HEK293 (cell line): ENCODE measurements around the gene AASDH.

Source experiments
- CTCF ChIA-PET: fragments of 350-600 bp; formaldehyde crosslinking; extraction: SDS; loops from one replicate; lab custom pipeline; 2021; ENCODE audit warnings: antibody characterized with exemption; lab: Yijun Ruan, JAX
- POLR2A ChIA-PET: fragments of 300-600 bp; formaldehyde crosslinking; extraction: SDS; loops from one replicate; lab custom pipeline; 2020; ENCODE audit warnings: antibody characterized with exemption, inconsistent platforms; lab: Yijun Ruan, JAX
- H3K27ac ChIP-seq: fragments of 200-500 bp; sonication (Bioruptor generic); 2 replicates; pipeline ENCODE4 v1.5.1; 2014; ENCODE audit warnings: low read depth, low read length, control low read depth, inconsistent platforms; ENCODE audit errors: extremely low read depth
- H3K36me3 ChIP-seq, 2 experiments: fragments of 200-500 bp in 1 of 2; sonication (Bioruptor generic) in 1 of 2; 1 replicate in 1 of 2; 2 replicates in 1 of 2; pipeline ENCODE4 v1.5.1; 2014 to 2017; ENCODE audit warnings: inconsistent platforms in 2 of 2, low read length in 2 of 2; ENCODE audit not compliant: control insufficient read depth in 2 of 2, insufficient read depth in 1 of 2
- H3K4me1 ChIP-seq: fragments of 200-500 bp; sonication (Bioruptor generic); 2 replicates; pipeline ENCODE4 v1.5.1; 2014; ENCODE audit warnings: mild to moderate bottlenecking, low read length, inconsistent platforms; ENCODE audit not compliant: control insufficient read depth, insufficient read depth
- H3K4me3 ChIP-seq: 2 replicates; pipeline ENCODE4 v1.5.1; 2011; ENCODE audit warnings: low read depth, mild to moderate bottlenecking, control low read depth, low read length, moderate library complexity
- H3K9me3 ChIP-seq: fragments of 200-500 bp; sonication (Bioruptor generic); 2 replicates; pipeline ENCODE4 v1.5.1; 2014; ENCODE audit warnings: low read depth, low read length, inconsistent platforms; ENCODE audit not compliant: control insufficient read depth, insufficient read depth
- BCL6B ChIP-seq: fragments of 450-650 bp; formaldehyde crosslinking; IDR thresholded peaks from 2 replicates; pipeline ENCODE4 v1.5.1; 2017; ENCODE audit warnings: missing biosample characterization, missing genetic modification characterization
- KLF8 ChIP-seq: fragments of 450-650 bp; formaldehyde crosslinking; IDR thresholded peaks from 2 replicates; pipeline ENCODE4 v1.5.1; 2016; ENCODE audit warnings: missing biosample characterization, missing genetic modification characterization
- PRDM1 ChIP-seq: fragments of 450-650 bp; formaldehyde crosslinking; IDR thresholded peaks from 2 replicates; pipeline ENCODE4; 2016; ENCODE audit warnings: missing biosample characterization, missing genetic modification characterization
- SCRT2 ChIP-seq: fragments of 450-650 bp; formaldehyde crosslinking; IDR thresholded peaks from 2 replicates; pipeline ENCODE4 v1.5.1; 2016; ENCODE audit warnings: missing biosample characterization, missing genetic modification characterization
- ZBTB11 ChIP-seq: fragments of 450-650 bp; formaldehyde crosslinking; conservative IDR thresholded peaks from 2 replicates; pipeline ENCODE4 v1.5.1; 2016; ENCODE audit warnings: low read depth, missing biosample characterization, missing genetic modification characterization
- ZBTB6 ChIP-seq: fragments of 450-650 bp; formaldehyde crosslinking; IDR thresholded peaks from 2 replicates; pipeline ENCODE4 v1.5.1; 2017; ENCODE audit warnings: missing biosample characterization, missing genetic modification characterization
- ZNF112 ChIP-seq: fragments of 450-650 bp; formaldehyde crosslinking; IDR thresholded peaks from 2 replicates; pipeline ENCODE4 v1.5.0; 2017; ENCODE audit warnings: missing biosample characterization, missing genetic modification characterization
- ZNF266 ChIP-seq: fragments of 450-650 bp; formaldehyde crosslinking; IDR thresholded peaks from 2 replicates; pipeline ENCODE4 v1.5.1; 2016; ENCODE audit warnings: missing biosample characterization, missing genetic modification characterization, low read depth
- ZNF324 ChIP-seq: fragments of 450-650 bp; formaldehyde crosslinking; IDR thresholded peaks from 2 replicates; pipeline ENCODE4 v1.5.1; 2016; ENCODE audit warnings: missing biosample characterization, missing genetic modification characterization
- ZNF362 ChIP-seq: fragments of 450-650 bp; formaldehyde crosslinking; IDR thresholded peaks from 2 replicates; pipeline ENCODE4 v1.5.1; 2016; ENCODE audit warnings: missing biosample characterization, missing genetic modification characterization
- ZNF394 ChIP-seq: fragments of 450-650 bp; formaldehyde crosslinking; IDR thresholded peaks from 2 replicates; pipeline ENCODE4 v1.5.1; 2016; ENCODE audit warnings: missing biosample characterization, missing genetic modification characterization, mild to moderate bottlenecking, moderate library complexity, borderline replicate concordance
- ZNF449 ChIP-seq: fragments of 450-650 bp; formaldehyde crosslinking; IDR thresholded peaks from 2 replicates; pipeline ENCODE4 v1.5.1; 2017; ENCODE audit warnings: missing biosample characterization, mild to moderate bottlenecking, missing genetic modification characterization, moderate library complexity
- ZNF48 ChIP-seq: fragments of 450-650 bp; formaldehyde crosslinking; IDR thresholded peaks from 2 replicates; pipeline ENCODE4 v1.5.1; 2016; ENCODE audit warnings: missing biosample characterization, missing genetic modification characterization
- ZNF488 ChIP-seq: fragments of 450-650 bp; formaldehyde crosslinking; IDR thresholded peaks from 2 replicates; pipeline ENCODE4 v1.5.1; 2016; ENCODE audit warnings: missing biosample characterization, missing genetic modification characterization
- ZNF555 ChIP-seq: fragments of 450-650 bp; formaldehyde crosslinking; conservative IDR thresholded peaks from 2 replicates; pipeline ENCODE4 v1.5.1; 2017; ENCODE audit warnings: missing biosample characterization, mild to moderate bottlenecking, missing genetic modification characterization, inconsistent platforms
- ZNF558 ChIP-seq: fragments of 450-650 bp; formaldehyde crosslinking; IDR thresholded peaks from 2 replicates; pipeline ENCODE4 v1.5.1; 2016; ENCODE audit warnings: missing biosample characterization, missing genetic modification characterization
- ZNF621 ChIP-seq: fragments of 450-650 bp; formaldehyde crosslinking; IDR thresholded peaks from 2 replicates; pipeline ENCODE4 v1.5.1; 2017; ENCODE audit warnings: missing biosample characterization, missing genetic modification characterization
- ZNF645 ChIP-seq: fragments of 450-650 bp; formaldehyde crosslinking; IDR thresholded peaks from 2 replicates; pipeline ENCODE4; 2016; ENCODE audit warnings: missing biosample characterization, missing genetic modification characterization
- ZNF701 ChIP-seq: fragments of 450-650 bp; formaldehyde crosslinking; IDR thresholded peaks from 2 replicates; pipeline ENCODE4 v1.5.1; 2016; ENCODE audit warnings: missing biosample characterization, missing genetic modification characterization
- ZNF768 ChIP-seq: fragments of 450-650 bp; formaldehyde crosslinking; IDR thresholded peaks from 2 replicates; pipeline ENCODE4 v1.5.1; 2018; ENCODE audit warnings: missing biosample characterization, mild to moderate bottlenecking, missing genetic modification characterization
- ZNF777 ChIP-seq: fragments of 450-650 bp; formaldehyde crosslinking; IDR thresholded peaks from 2 replicates; pipeline ENCODE4 v1.5.1; 2017; ENCODE audit warnings: missing biosample characterization, missing genetic modification characterization, borderline replicate concordance
- ZSCAN23 ChIP-seq: fragments of 450-650 bp; formaldehyde crosslinking; IDR thresholded peaks from 2 replicates; pipeline ENCODE4 v1.5.1; 2016; ENCODE audit warnings: missing biosample characterization, missing genetic modification characterization
- ZSCAN5A ChIP-seq: fragments of 450-650 bp; formaldehyde crosslinking; IDR thresholded peaks from 2 replicates; pipeline ENCODE4 v1.5.1; 2016; ENCODE audit warnings: missing biosample characterization, missing genetic modification characterization

AASDH gene

GRCh38 chr4:56302760-56303159, 84.5 kb downstream of the AASDH start:
- TF ChIP-seq SCRT2 = no peak
- no peak for TF ChIP-seq ZSCAN23
- TF ChIP-seq ZNF362 (tag by site-specific recombination) = no peak
- no peak for TF ChIP-seq ZNF48 (tag by site-specific recombination)
- no peak for TF ChIP-seq ZNF645 (tag by site-specific recombination)
- TF ChIP-seq ZNF701 (tag by site-specific recombination) = no peak
- ChIA-PET CTCF (interaction anchor here (0.7 to 1.4 kb wide), 3 partner anchors 173 to 355 kb away, joined by 3 to 4 read pairs (median 4); no protein-coding TSS in a partner anchor), POLR2A (no interaction called here)
- no peak overlapping the region for H3K4me3 ChIP-seq
- H3K9me3 ChIP-seq = no peaks in the 10 kb centered on the region
- no peak overlapping the region for H3K27ac ChIP-seq
- no peaks in the 10 kb centered on the region for H3K36me3 ChIP-seq
- no peaks in the 10 kb centered on the region for H3K4me1 ChIP-seq

- H3K4me1 ChIP-seq = no peaks in the 10 kb centered on the region
- CTCF ChIA-PET = interaction anchor here (0.6 to 1.4 kb wide), 5 partner anchors 172 to 403 kb away, joined by 3 to 9 read pairs (median 4); no protein-coding TSS in a partner anchor
- no peak overlapping the region for H3K4me3 ChIP-seq
- no peaks in the 10 kb centered on the region for H3K9me3 ChIP-seq
- no peak overlapping the region for H3K27ac ChIP-seq
- H3K36me3 ChIP-seq = no peaks in the 10 kb centered on the region
- POLR2A ChIA-PET = no interaction called here
- TF ChIP-seq ZNF266 (tag by site-specific recombination) = no peak
- no peak for TF ChIP-seq ZNF777 (tag by site-specific recombination)
- TF ChIP-seq BCL6B = no peak
- no peak for TF ChIP-seq ZNF558 (tag by site-specific recombination)
- no peak for TF ChIP-seq ZBTB6 (tag by site-specific recombination)
- no peak for TF ChIP-seq ZBTB11 (tag by site-specific recombination)
- TF ChIP-seq ZNF324 (tag by site-specific recombination) = no peak
- TF ChIP-seq ZNF394 (tag by site-specific recombination) = no peak
- no peak for TF ChIP-seq ZNF112 (tag by site-specific recombination)
- no peak for TF ChIP-seq ZNF449
- TF ChIP-seq ZNF768 = no peak
- TF ChIP-seq ZNF621 (tag by site-specific recombination) = no peak
- no peak for TF ChIP-seq ZNF488 (tag by site-specific recombination)
- TF ChIP-seq KLF8 (tag by site-specific recombination) = no peak
- TF ChIP-seq ZSCAN5A (tag by site-specific recombination) = no peak
- no peak for TF ChIP-seq PRDM1 (tag by site-specific recombination)
- TF ChIP-seq ZNF555 = no peak
Measured at GRCh38 chr4:56301997-56302496, 85.2 kb downstream of the AASDH start.
